ENCODE results near the gene FRMD8.

The FRMD8 gene

GRCh38 chr11:65425971-65426838 is 39.8 kb downstream of the FRMD8 start:
- peak; percentile 71 for DNase-seq

GRCh38 chr11:65426839-65427690 is 40.6 kb downstream of the FRMD8 start:
- peak; percentile 91 for DNase-seq

- peak; percentile 88 for DNase-seq
Observed at GRCh38 chr11:65427691-65428577, 41.5 kb downstream of the FRMD8 start.

- DNase-seq: peak; percentile 87
Observed at GRCh38 chr11:65428578-65429067, 42.2 kb downstream of the FRMD8 start.

GRCh38 chr11:65429068-65429681 is 42.7 kb downstream of the FRMD8 start:
- DNase-seq: peak; percentile 78

GRCh38 chr11:65429724-65430405 is 43.4 kb downstream of the FRMD8 start:
- DNase-seq: peak; percentile 83

GRCh38 chr11:65430406-65431217 is 44.2 kb downstream of the FRMD8 start:
- peak; percentile 70 for DNase-seq

- DNase-seq: no peak
Observed at GRCh38 chr11:65431451-65432099, 45.1 kb downstream of the FRMD8 start.

- DNase-seq: no peak
Observed at GRCh38 chr11:65432100-65432650, 45.7 kb downstream of the FRMD8 start.

- peak; percentile 64 for DNase-seq
Observed at GRCh38 chr11:65432686-65433582, 46.5 kb downstream of the FRMD8 start.

GRCh38 chr11:65433657-65434056 is 47.2 kb downstream of the FRMD8 start:
- DNase-seq: no peak

- DNase-seq: no peak
Observed at GRCh38 chr11:65434057-65434666, 47.7 kb downstream of the FRMD8 start.

- no peak for DNase-seq
Observed at GRCh38 chr11:65434667-65435410, 48.4 kb downstream of the FRMD8 start.

- no peak for DNase-seq
Observed at GRCh38 chr11:65435411-65435931, 49.0 kb downstream of the FRMD8 start.

GRCh38 chr11:65435981-65436411 is 49.6 kb downstream of the FRMD8 start:
- DNase-seq: no peak

GRCh38 chr11:65436412-65437032 is 50.1 kb downstream of the FRMD8 start:
- DNase-seq: no peak

Data from DMS53 (cell line).